Measurements from ENCODE around the gene RASL12. TPM values are rescaled to one million over a fixed set of nuclear protein-coding genes. Genes with fewer than 3 reads are reported as not detected.

Gene RASL12
- total and polyA plus RNA-seq, 7 donors = 2.5 to 6.3 (median 3.0) TPM

GRCh38 chr15:65106011-65106590 is 38.3 kb upstream of the RASL12 start:
- no peaks in the 10 kb centered on the region for H3K9me3 ChIP-seq
- no peak overlapping the region for H3K4me3 ChIP-seq
- DNase-seq (no peak), ATAC-seq (no peak)
- H3K36me3 ChIP-seq (ENCODE audit: insufficient read depth in 1 of 2, low read depth in 1 of 2) = peaks cover 0 to 63% of the 10 kb centered on the region in 2 donors
- H3K27me3 ChIP-seq (ENCODE audit: insufficient read depth in 3 of 3, low read length in 2 of 3) = no peaks in the 10 kb centered on the region
- H3K27ac ChIP-seq = no peak overlapping the region
- no peaks in the 10 kb centered on the region for H3K4me1 ChIP-seq
- 79 to 84% (median 81%) methylated on average over 6 of the region's 6 CpGs for WGBS, 3 donors
- intact Hi-C loops (cut with DNase I) = no loop called here
- TF ChIP-seq CTCF (IDR thresholded peaks at IDR 0.05) = no peak

- TF ChIP-seq CTCF (IDR thresholded peaks at IDR 0.05) = no peak
- DNase-seq (no peak), ATAC-seq (no peak)
- peaks cover 0 to 68% of the 10 kb centered on the region in 2 donors for H3K36me3 ChIP-seq (ENCODE audit: insufficient read depth in 1 of 2, low read depth in 1 of 2)
- intact Hi-C loops (cut with DNase I) = no loop called here
- H3K4me3 ChIP-seq = no peak overlapping the region
- no peaks in the 10 kb centered on the region for H3K4me1 ChIP-seq
- 88 to 93% (median 89%) methylated on average over 5 of the region's 5 CpGs for WGBS, 3 donors
- H3K27ac ChIP-seq = no peak overlapping the region
- no peaks in the 10 kb centered on the region for H3K27me3 ChIP-seq (ENCODE audit: insufficient read depth in 3 of 3, low read length in 2 of 3)
- H3K9me3 ChIP-seq = no peaks in the 10 kb centered on the region
Measured at GRCh38 chr15:65105038-65105437, 37.2 kb upstream of the RASL12 start.

GRCh38 chr15:65102912-65103311 is 35.1 kb upstream of the RASL12 start:
- Histone ChIP-seq H3K9me3 (no peaks in the 10 kb centered on the region), H3K27ac (no peak overlapping the region), H3K4me3 (no peak overlapping the region), H3K27me3 (ENCODE audit: insufficient read depth in 3 of 3, low read length in 2 of 3) (no peaks in the 10 kb centered on the region), H3K36me3 (ENCODE audit: insufficient read depth in 1 of 2, low read depth in 1 of 2) (peaks cover 3 to 90% of the 10 kb centered on the region in 2 donors), H3K4me1 (no peaks in the 10 kb centered on the region)
- no peak for TF ChIP-seq CTCF (IDR thresholded peaks at IDR 0.05)
- WGBS, 3 donors = 96 to 98% (median 97%) methylated on average over 3 of the region's 3 CpGs
- intact Hi-C loops (cut with DNase I) = no loop called here
- no peak for ATAC-seq
- no peak for DNase-seq

GRCh38 chr15:65101891-65102708 is 34.3 kb upstream of the RASL12 start:
- DNase-seq = no peak
- intact Hi-C loops (cut with DNase I) = loop anchor here in 1 of 2 donors (1.0 kb wide), 1 partner anchor 48 kb away; no protein-coding TSS in a partner anchor

More at GRCh38 chr15:65101891-65102708, 34.3 kb upstream of the RASL12 start:
- WGBS, 3 donors = 61 to 75% (median 72%) methylated on average over 70 to 75 of the region's 75 CpGs
- no peaks in the 10 kb centered on the region for H3K27me3 ChIP-seq (ENCODE audit: insufficient read depth in 3 of 3, low read length in 2 of 3)
- peaks cover 2% of the 10 kb centered on the region for H3K4me1 ChIP-seq
- no peak overlapping the region for H3K4me3 ChIP-seq
- no peaks in the 10 kb centered on the region for H3K9me3 ChIP-seq
- H3K36me3 ChIP-seq (ENCODE audit: insufficient read depth in 1 of 2, low read depth in 1 of 2) = peaks cover 4 to 91% of the 10 kb centered on the region in 2 donors
- no peak for TF ChIP-seq CTCF (IDR thresholded peaks at IDR 0.05)
- no peak overlapping the region for H3K27ac ChIP-seq
- peak; percentile 3 to 22 (median 14) for ATAC-seq

All from psoas muscle (tissue), 8 donors.